ENCODE measurements around the gene SOX5.

- TF ChIP-seq POLR2AphosphoS5 (IDR thresholded peaks at IDR 0.05) (no peak), CTCF (IDR thresholded peaks at IDR 0.05) (no peak), POLR2A (IDR thresholded peaks at IDR 0.05) (no peak)
Measured at GRCh38 chr12:23899434-23899833, 50.0 kb downstream of the SOX5 start.

Measured in breast epithelium (tissue), 3 donors.